Urinary bladder (tissue), 4 donors: ENCODE measurements around the gene MRPS15. TPM values are rescaled to one million over a fixed set of nuclear protein-coding genes. Genes with fewer than 3 reads are reported as not detected.
A peak's percentile ranks its signal among the peaks of the same experiment; 100 is the strongest.
"Not testable (repeated sequence)": the region's sequence is repeated elsewhere in the genome, so short reads cannot be mapped to it uniquely, and the experiment has no call there.

Source experiments
- DNase-seq: peaks from one replicate; pipeline ENCODE4 v3.0.0-alpha.2; 2015; ENCODE audit errors: extremely low spot score
- H3K27ac ChIP-seq: one replicate; pipeline ENCODE4 v1.5.1; 2013; ENCODE audit warnings: low read depth, mild to moderate bottlenecking, moderate library complexity
- H3K36me3 ChIP-seq: one replicate; pipeline ENCODE4 v1.6.1; 2013; ENCODE audit warnings: mild to moderate bottlenecking, moderate library complexity; ENCODE audit not compliant: insufficient read depth
- H3K4me1 ChIP-seq: one replicate; pipeline ENCODE4 v1.6.1; 2013; ENCODE audit warnings: mild to moderate bottlenecking, moderate library complexity; ENCODE audit not compliant: insufficient read depth
- H3K4me3 ChIP-seq: one replicate; pipeline ENCODE4 v1.5.1; 2013; ENCODE audit warnings: low read depth, low read length
- WGBS: extraction: QIAGEN DNeasy Blood & Tissue Kit; methylation state at CpG from one replicate; pipeline ENCODE4 v1.1.7; 2013; 5-methylcytosine and 5-hydroxymethylcytosine counted together
- polyA plus RNA-seq: library from polyadenylated mRNA; stranded (reverse); fragments of 200-250 nt; gene quantifications from one replicate; pipeline ENCODE4 v1.2.3, GENCODE V29; 2013
- total RNA-seq: library from RNA; depleted of rRNA; stranded (reverse); fragments of >200 nt; gene quantifications from one replicate; pipeline ENCODE4 v1.2.3, GENCODE V29; 2014
- donor health status: healthy with polysubstance abuse.
- donor health status: healthy.

MRPS15 gene
- total RNA-seq, result 26.0 TPM
- polyA plus RNA-seq, result 69.9 TPM

GRCh38 chr1:36463803-36464604 lies at the start of gene MRPS15:
Gene MRPS15, minus strand, starts transcription at chr1:36464384. Its CDS starts 109 bp downstream, at chr1:36464275.
- Histone ChIP-seq H3K36me3 (no peaks in the 10 kb centered on the region), H3K27ac (peak within 1 kb of the TSS; percentile 80), H3K4me1 (no peaks in the 10 kb centered on the region), H3K4me3 (peak within 1 kb of the TSS; percentile 83)
- DNase-seq, result peak; percentile 90
- under 1% methylated on average over 65 of the region's 65 CpGs for whole genome bisulfite sequencing

DNA sequence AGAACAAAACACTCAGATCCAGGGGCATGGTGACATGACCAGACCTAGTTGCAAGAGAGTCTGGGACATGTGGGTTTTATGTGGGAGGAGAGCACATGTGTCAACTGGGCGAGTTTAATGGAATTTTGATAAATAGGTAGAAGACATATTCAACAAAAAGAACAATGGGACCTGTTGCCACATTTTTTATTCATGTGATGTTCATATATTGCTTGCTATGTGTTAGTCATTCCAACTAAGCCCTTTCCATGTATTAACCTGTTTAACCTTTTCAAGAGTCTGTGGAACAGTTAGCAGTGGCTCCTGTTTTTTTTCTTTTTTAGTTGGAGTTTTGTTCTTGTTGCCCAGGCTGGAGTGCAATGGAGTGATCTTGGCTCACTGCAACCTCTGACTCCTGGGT lies 48.7 kb upstream of the MRPS15 start:
- Histone ChIP-seq H3K27ac (no peak overlapping the region), H3K36me3 (no peaks in the 10 kb centered on the region), H3K4me3 (no peak overlapping the region), H3K4me1 (no peaks in the 10 kb centered on the region)
- WGBS, result 80% methylated on average over 1 of the region's 1 CpG
- DNase-seq, result no peak

GRCh38 chr1:36511804-36512798 lies 47.9 kb upstream of the MRPS15 start:
- H3K36me3 ChIP-seq, result no peaks in the 10 kb centered on the region
- no peaks in the 10 kb centered on the region for H3K4me1 ChIP-seq
- no peak overlapping the region for H3K27ac ChIP-seq
- DNase-seq, result no peak
- no peak overlapping the region for H3K4me3 ChIP-seq
- 76% methylated on average over 15 of the region's 15 CpGs for WGBS

DNA sequence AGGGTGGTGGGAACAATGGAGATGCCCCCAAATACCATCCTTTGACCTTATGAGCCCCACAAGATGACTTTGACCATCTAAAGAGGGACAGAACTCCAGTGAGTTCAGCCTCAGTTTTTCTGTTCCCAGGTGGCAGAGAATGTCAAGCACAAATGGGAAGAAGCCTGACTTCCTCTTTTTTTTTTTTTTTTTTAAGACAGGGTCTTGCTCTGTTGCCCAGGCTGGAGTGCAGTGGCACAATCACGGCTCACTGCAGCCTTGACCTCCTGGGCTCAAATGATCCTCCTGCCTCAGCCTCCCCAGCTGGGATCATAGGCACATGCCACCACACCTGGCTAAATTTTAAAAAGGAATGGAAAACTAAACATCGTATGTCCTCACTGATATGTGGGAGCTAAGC lies 47.0 kb upstream of the MRPS15 start:
- H3K4me1 ChIP-seq, DNase-seq, H3K36me3 ChIP-seq, H3K4me3 ChIP-seq, H3K27ac ChIP-seq: not testable (repeated sequence)
- 86% methylated on average over 2 of the region's 2 CpGs for WGBS

- 83% methylated on average over 7 of the region's 7 CpGs for WGBS
- DNase-seq, result no peak
- no peak overlapping the region for H3K27ac ChIP-seq
These were observed 46.2 kb upstream of the MRPS15 start for GRCh38 chr1:36510418-36510817.

GRCh38 chr1:36508257-36508656 lies 44.1 kb upstream of the MRPS15 start:
- Histone ChIP-seq H3K36me3 (no peaks in the 10 kb centered on the region), H3K4me3 (no peak overlapping the region), H3K4me1 (no peaks in the 10 kb centered on the region), H3K27ac (no peak overlapping the region)
- WGBS, result 73% methylated on average over 3 of the region's 3 CpGs
- DNase-seq, result no peak

More at GRCh38 chr1:36510418-36510817, 46.2 kb upstream of the MRPS15 start:
- Histone ChIP-seq H3K4me1 (no peaks in the 10 kb centered on the region), H3K36me3 (no peaks in the 10 kb centered on the region), H3K4me3 (no peak overlapping the region)

DNA sequence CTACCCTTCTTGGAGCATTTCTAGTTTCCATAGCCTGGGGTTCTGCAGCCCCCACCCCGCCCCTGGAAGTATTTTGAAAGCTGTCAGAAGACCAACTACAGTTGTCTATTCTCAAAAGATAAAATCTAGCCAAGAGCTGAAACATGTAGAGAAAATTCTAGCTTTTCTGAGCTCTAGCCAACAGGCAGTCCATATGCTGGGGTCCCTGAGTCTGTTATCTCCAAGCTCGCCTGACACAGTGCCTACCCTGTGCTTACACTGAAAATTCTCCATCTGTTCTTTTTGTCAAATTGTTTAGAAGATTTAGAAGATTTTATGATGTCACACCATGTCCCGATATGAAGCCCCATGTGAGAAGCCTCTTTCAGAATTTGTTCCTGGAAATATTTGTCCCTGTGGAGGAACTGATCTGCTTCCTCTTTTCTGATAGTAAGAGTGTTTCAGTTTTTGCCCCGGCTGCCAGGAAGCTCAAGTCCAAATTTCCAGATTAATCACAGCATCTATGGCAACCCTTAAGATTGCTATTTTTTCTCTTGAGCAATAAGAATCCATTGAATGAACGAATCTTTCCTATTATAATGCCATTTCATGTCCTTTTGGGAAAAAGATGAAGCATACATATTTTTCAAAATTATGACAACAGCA lies 42.2 kb upstream of the MRPS15 start:
- 30% methylated on average over 5 of the region's 5 CpGs for WGBS
- H3K4me3 ChIP-seq, result no peak overlapping the region
- no peaks in the 10 kb centered on the region for H3K4me1 ChIP-seq
- H3K36me3 ChIP-seq, result no peaks in the 10 kb centered on the region
- no peak overlapping the region for H3K27ac ChIP-seq
- no peak for DNase-seq

- 46% methylated on average over 1 of the region's 1 CpG for WGBS
- Histone ChIP-seq H3K27ac (no peak overlapping the region), H3K4me3 (no peak overlapping the region), H3K36me3 (no peaks in the 10 kb centered on the region), H3K4me1 (no peaks in the 10 kb centered on the region)
- DNase-seq, result no peak
These were observed 39.5 kb upstream of the MRPS15 start for GRCh38 chr1:36503733-36504132.

DNA sequence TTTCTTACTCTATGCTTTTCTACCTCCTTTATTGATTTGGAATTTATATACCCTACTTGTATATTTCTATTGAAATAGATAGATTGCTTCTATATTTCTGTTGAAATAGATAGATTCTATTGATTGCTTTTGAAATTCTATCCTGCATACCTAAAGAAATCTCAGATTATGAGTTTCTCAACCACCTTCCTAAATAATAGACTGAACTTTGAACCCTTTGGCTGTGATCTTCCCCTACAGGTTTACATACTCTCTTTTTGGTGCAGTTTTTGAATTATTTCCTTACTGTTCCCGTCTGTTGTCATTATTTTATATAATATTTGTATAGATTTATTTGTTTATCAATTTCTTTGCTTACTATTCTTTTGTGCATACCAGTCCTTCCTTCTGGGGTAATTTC lies 39.0 kb upstream of the MRPS15 start:
- no peak for DNase-seq
- WGBS, result 71% methylated on average over 1 of the region's 1 CpG
- H3K36me3 ChIP-seq, result no peaks in the 10 kb centered on the region
- H3K27ac ChIP-seq, result no peak overlapping the region
- H3K4me1 ChIP-seq, result no peaks in the 10 kb centered on the region
- H3K4me3 ChIP-seq, result no peak overlapping the region

DNA sequence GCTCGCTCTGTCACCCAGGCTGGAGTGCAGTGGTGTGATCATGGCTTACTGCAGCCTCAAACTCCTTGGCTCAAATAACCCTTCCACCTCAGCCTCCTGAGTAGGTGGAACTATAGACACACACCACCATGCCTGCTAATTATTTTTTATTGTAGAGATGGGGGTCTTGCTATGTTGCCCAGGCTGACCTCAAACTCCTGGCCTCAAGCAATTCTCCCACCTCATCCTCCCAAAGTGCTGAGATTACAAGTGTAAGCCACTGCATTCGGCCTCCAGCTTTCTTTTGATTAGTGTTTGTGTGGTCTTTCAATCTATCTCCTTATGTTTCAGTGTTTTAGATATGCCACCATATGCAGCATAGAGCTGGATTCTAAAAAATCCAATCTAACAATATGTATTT lies 38.4 kb upstream of the MRPS15 start:
- 54% methylated on average over 2 of the region's 2 CpGs for WGBS
- no peak for DNase-seq
- no peaks in the 10 kb centered on the region for H3K4me1 ChIP-seq
- no peak overlapping the region for H3K27ac ChIP-seq
- H3K4me3 ChIP-seq, result no peak overlapping the region
- no peaks in the 10 kb centered on the region for H3K36me3 ChIP-seq

DNA sequence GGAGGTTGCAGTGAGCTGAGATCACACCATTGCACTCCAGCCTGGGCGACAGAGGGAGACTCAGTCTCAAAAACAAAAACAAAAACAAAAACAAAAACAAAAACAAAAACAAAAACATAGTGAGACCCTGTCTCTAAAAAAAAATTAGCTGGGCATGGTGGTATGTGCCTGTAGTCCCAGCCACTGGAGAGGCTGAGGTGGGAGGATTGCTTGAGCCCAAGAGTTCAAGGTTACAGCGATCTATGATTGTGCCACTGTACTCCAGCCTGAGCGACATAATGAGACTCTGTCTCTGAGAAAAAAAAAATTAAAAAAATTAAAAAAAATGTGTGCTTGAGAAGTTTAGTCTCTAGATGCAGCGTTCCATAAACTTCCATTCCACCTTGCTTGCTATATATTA lies 37.7 kb upstream of the MRPS15 start:
- DNase-seq, H3K27ac ChIP-seq, H3K36me3 ChIP-seq, H3K4me1 ChIP-seq, H3K4me3 ChIP-seq: not testable (repeated sequence)
- WGBS, result 86% methylated on average over 4 of the region's 4 CpGs

DNA sequence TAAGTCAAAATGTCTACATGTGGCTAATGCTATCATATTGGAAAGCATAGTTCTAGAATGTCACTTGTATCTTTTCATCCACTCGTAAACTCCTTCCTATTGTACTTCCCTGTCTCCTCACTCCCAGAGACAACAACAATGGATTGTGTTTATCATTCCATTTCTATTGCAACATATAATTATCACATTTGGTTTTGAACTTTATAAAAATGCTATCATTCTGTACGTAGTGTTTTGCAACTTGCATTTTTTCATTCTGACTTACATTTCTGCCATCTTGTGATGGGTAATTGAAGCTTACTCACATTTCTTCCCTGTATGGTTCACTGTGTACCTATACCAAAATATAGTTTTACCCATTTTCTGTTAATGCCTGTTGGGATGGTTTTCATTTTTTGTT lies 33.0 kb upstream of the MRPS15 start:
- DNase-seq, result no peak
- Histone ChIP-seq H3K27ac (no peak overlapping the region), H3K4me1 (no peaks in the 10 kb centered on the region), H3K36me3 (no peaks in the 10 kb centered on the region), H3K4me3 (no peak overlapping the region)
- 78% methylated on average over 2 of the region's 2 CpGs for WGBS

DNA sequence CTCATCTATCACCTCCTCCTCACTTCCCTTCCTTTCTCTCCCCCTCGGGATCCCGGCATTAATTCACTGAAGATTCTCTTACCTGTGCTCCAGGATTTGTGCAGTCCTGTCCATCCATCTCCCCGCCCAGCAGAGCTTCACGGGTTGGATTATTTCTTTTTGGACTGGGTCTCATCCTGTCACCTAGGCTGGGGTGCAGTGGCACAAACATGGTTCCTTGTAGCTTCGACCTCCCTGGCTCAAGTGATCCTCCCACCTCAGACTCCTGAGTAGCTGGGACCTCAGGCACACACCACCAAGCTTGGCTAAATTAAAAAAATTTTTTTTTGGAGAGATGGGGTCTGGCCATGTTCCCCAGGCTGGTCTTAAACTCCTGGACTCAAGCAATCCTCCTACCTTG lies 30.8 kb upstream of the MRPS15 start:
- WGBS, result 83% methylated on average over 5 of the region's 5 CpGs
- no peaks in the 10 kb centered on the region for H3K36me3 ChIP-seq
- H3K4me1 ChIP-seq, result no peaks in the 10 kb centered on the region
- H3K4me3 ChIP-seq, result no peak overlapping the region
- no peak for DNase-seq
- no peak overlapping the region for H3K27ac ChIP-seq
